ENCODE measurements around the gene NUDT13.

NUDT13 gene

GRCh38 chr10:73110345-73110849 lies at the start of gene NUDT13:
TSS of gene NUDT13 (plus strand) at chr10:73110455. CDS start at chr10:73114366, 3,911 bp downstream.
- peak; percentile 92 for DNase-seq

DNA sequence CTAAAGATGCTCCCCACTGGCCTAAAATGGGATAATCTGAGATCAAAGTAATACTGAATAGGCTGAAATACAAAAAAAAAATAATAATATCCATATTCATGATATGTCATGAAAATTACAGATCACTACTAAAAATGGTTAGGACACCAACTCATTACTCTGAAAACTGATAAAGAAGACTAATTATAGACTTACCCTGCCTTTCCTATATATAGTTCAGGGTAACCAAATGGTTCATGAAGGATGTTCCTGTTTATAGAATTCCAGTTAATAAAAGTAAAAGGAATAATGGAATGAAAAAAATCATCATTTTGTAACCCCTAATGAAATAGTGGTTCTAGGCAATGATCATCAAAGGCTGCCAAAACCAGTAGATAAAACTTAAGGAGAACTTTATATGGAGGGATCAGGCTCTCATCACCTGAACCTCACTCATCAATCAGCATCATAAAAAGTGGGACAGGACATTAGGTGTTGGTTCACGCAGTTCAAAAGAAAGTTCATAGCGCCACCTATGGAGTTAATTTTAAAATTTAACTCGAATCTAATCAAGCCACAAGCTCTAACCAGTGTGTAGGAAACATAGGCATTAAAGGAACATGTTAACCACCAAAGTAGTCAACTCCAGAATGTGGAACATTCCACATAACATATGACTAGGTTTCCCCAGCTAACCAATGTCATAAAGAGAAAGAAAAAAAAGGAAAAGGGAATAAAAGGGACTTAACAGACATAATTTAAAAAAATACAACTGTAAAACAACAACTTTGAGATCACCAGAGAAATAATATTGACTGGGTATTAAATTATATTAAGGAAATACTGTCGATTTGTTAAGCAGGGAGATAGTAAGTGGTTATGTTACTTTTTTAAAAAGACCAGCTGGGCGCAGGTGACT lies 49.3 kb upstream of the NUDT13 start:
- peak; percentile 10 for DNase-seq

- no peak for DNase-seq
Measured at GRCh38 chr10:73061743-73062142, 48.5 kb upstream of the NUDT13 start.

- no peak for DNase-seq
Measured at GRCh38 chr10:73065441-73065840, 44.8 kb upstream of the NUDT13 start.

- DNase-seq = no peak
Measured at GRCh38 chr10:73073627-73074026, 36.6 kb upstream of the NUDT13 start.

DNA sequence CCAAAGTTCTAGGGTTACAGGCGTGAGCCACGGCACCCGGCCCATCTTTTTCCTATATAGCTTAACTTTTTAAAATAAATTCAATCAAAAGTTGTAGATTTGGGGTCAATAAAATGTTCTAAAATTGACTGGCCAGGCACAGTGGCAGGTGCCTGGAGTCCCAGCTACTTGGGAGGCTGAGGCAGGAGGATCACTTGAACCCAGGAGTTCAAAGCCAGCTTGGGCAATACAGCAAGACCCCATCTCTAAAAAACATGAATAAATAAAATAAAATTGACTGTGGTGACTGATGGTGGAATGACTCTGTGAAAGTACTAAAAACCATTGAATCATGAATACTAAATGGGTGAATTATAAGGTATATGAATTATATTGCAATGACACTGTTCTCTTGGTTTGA lies 34.4 kb upstream of the NUDT13 start:
- no peak for DNase-seq

- no peak for DNase-seq
Measured at GRCh38 chr10:73076360-73077183, 33.7 kb upstream of the NUDT13 start.

- DNase-seq = no peak
Measured at GRCh38 chr10:73079779-73080541, 30.3 kb upstream of the NUDT13 start.

GRCh38 chr10:73083221-73083620 lies 27.0 kb upstream of the NUDT13 start:
- DNase-seq = no peak

GRCh38 chr10:73084209-73084608 lies 26.0 kb upstream of the NUDT13 start:
- DNase-seq = no peak

DNA sequence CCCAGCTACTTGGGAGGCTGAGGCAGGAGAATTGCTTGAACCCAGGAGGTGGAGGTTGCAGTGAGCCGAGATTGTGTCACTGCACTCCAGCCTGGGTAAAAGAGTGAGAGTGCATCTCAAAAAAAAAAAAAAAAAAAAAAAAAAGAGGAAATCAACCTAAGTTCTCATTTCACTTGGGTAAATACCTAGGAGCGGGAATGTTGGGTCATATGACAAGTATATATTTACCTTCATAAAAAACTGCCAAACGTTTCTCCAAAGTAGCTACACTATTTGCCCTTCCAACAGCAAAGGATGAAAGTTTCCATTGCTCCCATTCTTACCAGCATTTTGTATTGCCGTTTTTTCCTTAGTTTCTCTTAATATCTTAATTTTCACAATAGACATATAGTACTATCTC lies 23.4 kb upstream of the NUDT13 start:
- DNase-seq = no peak

DNA sequence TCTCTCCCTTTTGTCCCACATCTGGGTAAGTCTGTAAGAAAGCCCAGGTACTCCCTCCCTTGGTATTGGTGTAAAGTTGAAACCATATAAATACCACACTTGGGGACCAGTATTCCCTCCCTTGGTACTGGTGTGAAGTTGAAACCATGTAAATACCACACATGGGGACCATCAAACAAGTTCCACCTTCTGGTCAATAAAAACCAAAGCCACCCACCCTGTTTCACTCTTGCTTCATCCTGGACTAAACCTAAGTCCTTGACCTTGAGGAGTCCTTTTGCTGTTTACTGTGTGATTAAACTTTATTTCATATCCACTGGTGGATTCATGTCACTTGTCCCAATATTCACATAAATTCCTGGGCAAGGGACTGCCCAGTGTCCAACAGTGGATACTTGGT lies 22.0 kb upstream of the NUDT13 start:
- no peak for DNase-seq

DNA sequence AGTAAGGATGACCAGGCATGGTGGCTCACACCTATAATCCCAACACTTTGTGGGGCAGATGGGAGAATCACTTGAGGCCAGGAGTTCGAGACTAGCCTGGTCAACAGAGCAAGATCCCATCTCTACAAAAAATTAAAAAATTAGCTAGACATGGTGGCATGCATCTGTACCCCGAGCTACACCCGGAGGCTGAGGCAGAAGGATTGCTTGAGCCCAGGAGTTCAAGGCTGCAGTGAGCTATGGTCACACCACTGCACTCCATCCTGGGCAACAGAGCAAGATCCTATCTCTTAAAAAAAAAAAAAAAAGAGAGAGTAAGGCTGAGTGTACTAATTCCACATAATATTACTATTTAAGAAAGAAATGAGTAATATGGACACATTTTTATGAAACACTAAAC lies 17.4 kb upstream of the NUDT13 start:
- DNase-seq = no peak

- DNase-seq = no peak
Measured at GRCh38 chr10:73093922-73094850, 16.1 kb upstream of the NUDT13 start.

DNA sequence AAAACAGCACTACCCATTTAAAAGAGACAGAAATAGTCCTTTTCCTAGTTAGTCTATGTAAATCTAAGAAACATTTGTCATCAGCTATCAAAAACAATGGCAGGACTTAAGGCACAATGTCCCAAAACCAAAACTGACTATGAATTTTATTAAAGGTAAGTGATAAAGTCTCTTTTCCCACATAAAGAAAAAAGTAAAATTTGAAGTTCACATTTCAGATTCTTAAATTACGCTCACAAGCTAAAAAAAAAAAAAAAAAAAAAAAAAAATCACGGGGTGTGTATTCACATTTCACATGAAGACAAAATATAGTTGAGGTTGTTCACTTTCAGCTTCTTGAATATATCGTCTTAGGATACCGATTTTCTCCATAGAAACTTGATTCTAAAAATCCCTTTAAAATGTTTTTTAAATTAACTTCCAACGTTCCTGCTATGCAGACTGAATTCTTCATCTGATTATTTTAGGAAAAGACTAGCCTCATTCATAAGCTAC lies 15.2 kb upstream of the NUDT13 start:
- no peak for DNase-seq

GRCh38 chr10:73095481-73096021 lies 14.7 kb upstream of the NUDT13 start:
- peak; percentile 56 for DNase-seq

DNA sequence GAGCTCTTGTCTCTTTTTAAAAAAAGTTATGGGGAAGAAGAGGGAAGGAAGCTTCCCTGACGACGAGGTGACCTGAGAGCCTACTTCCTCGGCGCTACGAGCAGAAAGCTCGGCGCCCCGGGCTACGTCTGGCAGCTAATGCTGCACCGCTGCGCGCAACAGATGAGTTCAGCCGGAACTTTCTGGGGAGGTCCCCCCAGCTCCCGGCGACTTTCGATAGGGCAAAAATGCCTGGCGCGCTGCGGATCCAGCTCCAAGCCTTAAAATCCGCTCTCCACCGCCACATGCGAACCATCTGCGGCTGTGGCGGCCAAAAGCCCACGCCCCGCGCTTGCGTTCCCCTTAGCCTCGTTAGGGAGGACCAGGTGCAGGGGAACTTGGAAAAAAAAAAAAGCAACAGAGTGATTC lies 14.2 kb upstream of the NUDT13 start:
- peak; percentile 56 for DNase-seq

GRCh38 chr10:73096449-73097304 lies 13.6 kb upstream of the NUDT13 start, which contains the start of gene P4HA1:
TSS of gene P4HA1 (minus strand) at chr10:73096866. CDS start at chr10:73074883, 21,983 bp downstream.
- peak; percentile 97 for DNase-seq

DNA sequence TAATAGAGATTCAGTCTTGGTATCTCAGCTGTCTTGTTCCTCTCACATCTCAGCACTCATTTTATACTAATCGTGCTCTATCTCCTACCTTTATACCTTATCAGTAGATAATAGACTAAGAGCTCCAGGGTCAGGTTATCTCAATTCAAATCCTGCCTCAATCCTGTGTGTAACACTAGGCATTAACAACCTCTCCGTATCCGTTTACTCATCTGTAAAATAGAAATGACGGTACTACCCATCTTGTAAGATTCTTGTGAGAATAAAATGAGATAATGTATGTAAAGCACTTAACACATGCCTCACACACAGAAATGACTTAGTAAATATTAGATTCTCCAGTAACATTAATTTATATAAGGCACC lies 13.0 kb upstream of the NUDT13 start:
- DNase-seq = no peak

DNA sequence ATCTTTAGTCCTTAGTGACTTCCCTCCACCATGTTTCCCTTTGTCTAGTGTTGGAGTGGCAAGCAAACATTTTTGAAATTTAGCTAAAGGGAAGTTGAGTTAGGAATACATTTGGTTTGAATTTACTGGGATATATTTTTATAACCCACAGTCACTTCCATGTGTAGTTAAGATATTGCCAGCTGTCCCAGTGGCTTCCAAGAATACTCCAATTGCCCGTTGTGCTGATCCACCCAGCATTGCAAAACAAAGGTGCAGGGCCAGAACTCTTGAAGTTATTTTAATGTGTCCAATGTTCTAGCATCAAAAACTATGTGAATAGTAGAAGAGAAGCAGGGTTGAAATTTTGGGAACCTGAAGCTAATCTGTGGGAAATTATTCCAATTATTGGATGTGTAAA lies 11.1 kb upstream of the NUDT13 start:
- no peak for DNase-seq
